Measurements from ENCODE around the gene TIMM22. TPM values are rescaled to one million over a fixed set of nuclear protein-coding genes. Genes with fewer than 3 reads are reported as not detected.

TIMM22 gene
- total and polyA plus RNA-seq, 2 of the 13 experiments (the other 11 are each of a cell fraction or from before 2014, with no cell fraction given): 6.2 to 15.5 TPM

DNA sequence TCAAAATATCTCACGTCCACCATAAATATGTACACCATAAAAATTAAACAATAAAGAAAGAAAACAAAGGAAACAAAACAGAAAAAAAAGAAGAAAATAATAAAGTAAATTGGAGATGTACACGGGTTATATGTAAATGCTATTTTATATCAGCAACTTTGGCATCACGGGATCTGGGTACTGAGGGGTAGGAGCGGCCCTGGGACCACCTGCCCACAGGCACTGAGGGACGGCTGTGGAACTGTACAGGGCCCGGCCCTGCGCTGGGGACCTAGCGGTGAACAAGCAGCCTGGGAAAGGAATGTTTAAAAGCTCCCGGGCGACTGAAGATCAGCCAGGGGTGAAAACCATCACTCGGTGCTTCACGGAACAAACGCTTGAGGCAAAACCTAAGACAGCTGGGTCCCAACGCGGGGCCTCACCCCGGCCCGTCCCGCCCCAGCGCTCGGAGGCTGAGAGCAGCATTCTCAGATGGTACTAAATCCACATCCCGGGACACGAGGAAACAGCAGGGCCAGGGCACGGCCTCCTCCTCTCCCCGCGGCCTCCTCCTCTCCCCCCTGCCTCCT lies 48.6 kb upstream of the TIMM22 start (continued):
- no peak for TF ChIP-seq TP53 (CRISPR knock-in tag; conservative IDR thresholded peaks at IDR 0.05)

DNA sequence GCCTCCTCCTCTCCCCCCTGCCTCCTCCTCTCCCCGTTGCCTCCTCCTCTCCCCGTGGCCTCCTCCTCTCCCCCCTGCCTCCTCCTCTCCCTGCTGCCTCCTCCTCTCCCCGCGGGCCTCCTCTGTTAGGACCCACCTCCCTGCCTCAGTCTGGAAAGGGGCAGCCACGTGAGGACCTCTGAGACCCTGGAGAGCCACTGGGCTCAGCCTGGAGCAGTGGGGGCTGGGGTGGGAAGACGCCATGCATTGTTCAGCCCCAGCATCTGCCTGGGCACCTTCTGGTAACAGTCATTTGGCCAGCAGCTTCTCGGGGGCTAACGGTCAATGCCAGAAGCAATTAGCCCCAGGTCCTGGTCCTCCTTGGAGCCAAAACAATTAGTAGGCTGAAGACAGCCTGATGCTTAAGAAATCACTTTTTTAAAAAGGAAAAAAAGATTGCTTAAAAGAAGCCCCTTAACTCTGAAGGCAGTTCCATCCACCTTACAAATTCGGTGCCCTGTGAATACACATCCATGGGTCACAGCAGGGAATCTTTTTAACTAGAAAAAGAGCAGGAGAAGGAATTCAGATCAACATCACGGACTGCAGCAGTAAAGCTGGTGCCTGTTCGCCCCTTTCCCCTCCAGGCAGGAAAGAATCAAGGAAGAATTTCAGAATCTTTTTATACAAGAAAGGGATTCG lies 47.2 kb upstream of the TIMM22 start:
- Histone ChIP-seq H3K4me2 (ENCODE audit: low read depth, low read length) (no peak overlapping the region), H3K9ac (ENCODE audit: insufficient read depth, low read depth, low read length) (no peak overlapping the region), H3K4me3 (replicated peaks in 1 of 3; ENCODE audit: insufficient read depth in 1 of 3, low read depth in 2 of 3, low read length in 3 of 3) (no peak overlapping the region), H3K36me3 (replicated peaks in 1 of 2; ENCODE audit: control insufficient read depth in 1 of 2, insufficient read depth in 2 of 2, low read length in 2 of 2) (peaks cover 0 to 4% of the 10 kb centered on the region in 2 experiments; a peak in 2 of 5 replicates), H2AFZ (ENCODE audit: low read length) (no peak overlapping the region), H4K20me1 (ENCODE audit: insufficient read depth, low read length) (no peaks in the 10 kb centered on the region; the same call in 1 of the 2 replicates), H3K27me3 (ENCODE audit: control insufficient read depth in 1 of 2, insufficient read depth in 2 of 2, low read length in 2 of 2) (no peaks in the 10 kb centered on the region), H3K9me3 (ENCODE audit: low read length) (no peaks in the 10 kb centered on the region), H3K4me1 (ENCODE audit: insufficient read depth, low read length) (peaks cover 27% of the 10 kb centered on the region), H3K79me2 (ENCODE audit: insufficient read depth, low read length) (peaks cover 10% of the 10 kb centered on the region), H3K27ac (ENCODE audit: extremely low read length, insufficient read depth, low read length) (no peak overlapping the region)
- FAIRE-seq (no peak), DNase-seq (ENCODE audit: low spot score) (no peak), ATAC-seq (no peak)
- ChIA-PET POLR2A (no interaction called here), CTCF (ENCODE audit: low intra/inter-chr PET ratio, low total read pairs) (no interaction called here)
- in situ Hi-C loops (cut with HindIII; ENCODE audit: extremely low pct_ligation_motif_present, low pct_unique_long_range_greater_than_20kb) (no loop called here), intact Hi-C loops (cut with micrococcal nuclease; ENCODE audit: unreplicated experiment) (no loop called here)
- TF ChIP-seq PHF21A (CRISPR knock-in tag; IDR thresholded peaks at IDR 0.05) (no peak), ZNF879 (CRISPR knock-in tag; IDR thresholded peaks at IDR 0.05) (no peak), TCF7 (IDR thresholded peaks at IDR 0.05; ENCODE audit: low read depth) (no peak), ZNF713 (CRISPR knock-in tag; IDR thresholded peaks at IDR 0.05) (no peak), ATM (IDR thresholded peaks at IDR 0.05; ENCODE audit: borderline replicate concordance) (no peak), CAMTA2 (CRISPR knock-in tag; IDR thresholded peaks at IDR 0.05; ENCODE audit: borderline replicate concordance) (no peak), ZNF260 (CRISPR knock-in tag; IDR thresholded peaks at IDR 0.05; ENCODE audit: borderline replicate concordance, low read depth) (no peak), KLF13 (CRISPR knock-in tag; IDR thresholded peaks at IDR 0.05) (no peak), ZNF550 (CRISPR knock-in tag; IDR thresholded peaks at IDR 0.05; ENCODE audit: borderline replicate concordance) (no peak), ZNF329 (CRISPR knock-in tag; IDR thresholded peaks at IDR 0.05; ENCODE audit: low read depth) (no peak)
- TF ChIP-seq, protein P1, sequence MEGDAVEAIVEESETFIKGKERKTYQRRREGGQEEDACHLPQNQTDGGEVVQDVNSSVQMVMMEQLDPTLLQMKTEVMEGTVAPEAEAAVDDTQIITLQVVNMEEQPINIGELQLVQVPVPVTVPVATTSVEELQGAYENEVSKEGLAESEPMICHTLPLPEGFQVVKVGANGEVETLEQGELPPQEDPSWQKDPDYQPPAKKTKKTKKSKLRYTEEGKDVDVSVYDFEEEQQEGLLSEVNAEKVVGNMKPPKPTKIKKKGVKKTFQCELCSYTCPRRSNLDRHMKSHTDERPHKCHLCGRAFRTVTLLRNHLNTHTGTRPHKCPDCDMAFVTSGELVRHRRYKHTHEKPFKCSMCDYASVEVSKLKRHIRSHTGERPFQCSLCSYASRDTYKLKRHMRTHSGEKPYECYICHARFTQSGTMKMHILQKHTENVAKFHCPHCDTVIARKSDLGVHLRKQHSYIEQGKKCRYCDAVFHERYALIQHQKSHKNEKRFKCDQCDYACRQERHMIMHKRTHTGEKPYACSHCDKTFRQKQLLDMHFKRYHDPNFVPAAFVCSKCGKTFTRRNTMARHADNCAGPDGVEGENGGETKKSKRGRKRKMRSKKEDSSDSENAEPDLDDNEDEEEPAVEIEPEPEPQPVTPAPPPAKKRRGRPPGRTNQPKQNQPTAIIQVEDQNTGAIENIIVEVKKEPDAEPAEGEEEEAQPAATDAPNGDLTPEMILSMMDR (CRISPR knock-in tag; IDR thresholded peaks at IDR 0.05): no peak
- WGBS (ENCODE audit: low lambda C conversion rate): 87% methylated on average over 12 of the region's 12 CpGs
- no TSS peak for BruUV-seq (replicated peaks)
